ENCODE data around the gene ZNF407.

Gene ZNF407

DNA sequence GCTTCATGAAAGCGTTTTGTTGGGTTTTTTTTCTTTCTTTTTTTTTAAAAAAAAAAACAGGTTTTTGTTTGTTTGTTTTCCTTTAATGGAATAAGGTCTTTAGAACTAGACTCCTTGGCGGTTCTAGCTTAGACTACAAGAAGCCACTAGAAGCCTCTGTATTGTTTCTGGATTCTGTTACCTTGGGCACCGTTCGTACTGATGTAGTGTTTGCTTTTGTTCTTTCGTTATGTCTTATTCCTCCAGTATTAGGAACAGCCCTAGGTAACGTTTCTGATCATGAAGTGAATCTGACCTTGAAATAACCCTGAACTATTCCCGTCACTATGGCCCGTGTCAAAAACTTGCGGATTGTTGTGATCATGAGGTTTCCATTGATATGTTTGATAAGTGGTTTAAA is 446.6 kb downstream of the ZNF407 start:
- no peak for DNase-seq (ENCODE audit: low read depth)
- no peak overlapping the region for H3K4me3 ChIP-seq (ENCODE audit: low read depth, low read length)
- TF ChIP-seq, protein P1, sequence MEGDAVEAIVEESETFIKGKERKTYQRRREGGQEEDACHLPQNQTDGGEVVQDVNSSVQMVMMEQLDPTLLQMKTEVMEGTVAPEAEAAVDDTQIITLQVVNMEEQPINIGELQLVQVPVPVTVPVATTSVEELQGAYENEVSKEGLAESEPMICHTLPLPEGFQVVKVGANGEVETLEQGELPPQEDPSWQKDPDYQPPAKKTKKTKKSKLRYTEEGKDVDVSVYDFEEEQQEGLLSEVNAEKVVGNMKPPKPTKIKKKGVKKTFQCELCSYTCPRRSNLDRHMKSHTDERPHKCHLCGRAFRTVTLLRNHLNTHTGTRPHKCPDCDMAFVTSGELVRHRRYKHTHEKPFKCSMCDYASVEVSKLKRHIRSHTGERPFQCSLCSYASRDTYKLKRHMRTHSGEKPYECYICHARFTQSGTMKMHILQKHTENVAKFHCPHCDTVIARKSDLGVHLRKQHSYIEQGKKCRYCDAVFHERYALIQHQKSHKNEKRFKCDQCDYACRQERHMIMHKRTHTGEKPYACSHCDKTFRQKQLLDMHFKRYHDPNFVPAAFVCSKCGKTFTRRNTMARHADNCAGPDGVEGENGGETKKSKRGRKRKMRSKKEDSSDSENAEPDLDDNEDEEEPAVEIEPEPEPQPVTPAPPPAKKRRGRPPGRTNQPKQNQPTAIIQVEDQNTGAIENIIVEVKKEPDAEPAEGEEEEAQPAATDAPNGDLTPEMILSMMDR (IDR thresholded peaks at IDR 0.05; ENCODE audit: low read depth, low read length, missing control alignments) = no peak

DNA sequence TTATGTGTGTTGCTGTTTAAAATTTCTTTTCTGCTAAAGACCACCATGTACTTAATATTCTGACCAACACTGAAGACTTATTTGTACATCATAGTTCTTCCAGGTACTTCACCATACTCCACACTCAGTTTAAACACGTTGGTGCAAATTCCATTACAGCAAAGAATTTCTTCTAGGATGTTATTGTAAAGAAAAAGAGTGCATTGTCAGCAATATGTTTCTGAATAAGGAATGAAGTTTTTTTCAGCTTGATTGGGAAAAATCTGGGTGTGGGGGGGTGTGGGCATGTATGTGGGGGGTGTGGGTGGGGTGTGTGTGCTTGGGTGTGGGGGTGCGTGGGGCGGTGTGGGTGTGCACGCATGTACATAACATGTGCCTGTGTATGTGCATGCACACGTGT is 447.1 kb downstream of the ZNF407 start:
- no peak for DNase-seq (ENCODE audit: low read depth)
- TF ChIP-seq, protein P1 (IDR thresholded peaks at IDR 0.05; ENCODE audit: low read depth, low read length, missing control alignments) = no peak

DNA sequence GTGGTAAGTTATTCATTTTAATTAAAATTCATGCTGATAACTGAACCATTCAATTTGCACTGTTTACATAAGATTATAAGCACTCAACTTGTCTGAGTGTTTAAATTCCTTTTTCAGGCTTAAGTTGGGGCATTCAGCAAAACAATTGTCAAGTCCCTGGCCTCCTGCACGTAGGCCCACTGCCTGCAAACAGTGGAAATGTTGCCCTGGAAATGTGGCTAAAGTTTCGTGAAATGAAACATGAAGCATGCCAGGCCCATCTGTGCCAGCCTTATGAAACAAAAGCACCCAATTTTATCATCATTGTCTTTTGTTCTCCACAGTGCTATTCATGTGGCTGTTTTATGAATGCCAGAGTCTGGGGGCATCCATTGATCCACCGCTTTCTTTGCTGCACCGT is 447.6 kb downstream of the ZNF407 start:
- TF ChIP-seq, protein P1 (IDR thresholded peaks at IDR 0.05; ENCODE audit: low read depth, low read length, missing control alignments) = no peak
- no peak for DNase-seq (ENCODE audit: low read depth)
- no peak overlapping the region for H3K4me3 ChIP-seq (ENCODE audit: low read depth, low read length)

More for the DNA sequence above, 447.1 kb downstream of the ZNF407 start:
- H3K4me3 ChIP-seq (ENCODE audit: low read depth, low read length) = no peak overlapping the region

DNA sequence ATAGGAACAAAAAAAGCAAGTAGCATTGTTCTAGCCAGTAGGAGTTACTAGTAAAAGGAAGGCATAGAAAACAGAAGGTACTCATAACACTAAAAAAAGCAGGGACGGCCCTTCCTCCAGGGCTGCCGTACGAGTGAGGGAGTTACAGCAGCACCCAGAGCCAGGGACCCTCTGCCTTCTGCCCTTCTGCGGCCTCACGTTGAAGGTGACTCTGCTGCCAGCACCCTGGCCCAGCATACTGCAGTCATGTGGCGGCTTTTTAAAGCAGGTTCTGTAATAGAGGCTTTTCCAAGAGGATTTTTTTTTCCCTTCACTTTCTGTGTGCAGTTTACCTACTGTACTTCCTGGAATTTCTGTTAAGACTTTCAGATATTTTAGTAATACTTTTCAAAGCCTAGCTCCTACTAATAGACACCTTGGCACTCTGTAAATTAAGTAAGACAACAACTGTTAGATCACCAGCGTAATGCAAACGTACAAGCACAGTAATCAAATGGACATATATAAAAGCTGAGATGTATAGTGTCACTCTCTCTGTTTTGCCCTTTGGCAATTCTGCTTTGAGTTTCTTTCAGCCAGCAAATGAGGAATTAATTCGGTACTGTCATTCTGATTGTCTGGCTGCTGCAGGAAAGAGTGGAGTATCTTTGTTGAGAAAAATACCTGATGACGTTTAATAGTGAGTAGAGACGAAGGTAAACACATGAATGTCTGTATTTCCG is 449.7 kb downstream of the ZNF407 start:
- no peak overlapping the region for H3K4me3 ChIP-seq (ENCODE audit: low read depth, low read length)
- DNase-seq (ENCODE audit: low read depth) = no peak
- TF ChIP-seq, protein P1 (IDR thresholded peaks at IDR 0.05; ENCODE audit: low read depth, low read length, missing control alignments) = no peak

DNA sequence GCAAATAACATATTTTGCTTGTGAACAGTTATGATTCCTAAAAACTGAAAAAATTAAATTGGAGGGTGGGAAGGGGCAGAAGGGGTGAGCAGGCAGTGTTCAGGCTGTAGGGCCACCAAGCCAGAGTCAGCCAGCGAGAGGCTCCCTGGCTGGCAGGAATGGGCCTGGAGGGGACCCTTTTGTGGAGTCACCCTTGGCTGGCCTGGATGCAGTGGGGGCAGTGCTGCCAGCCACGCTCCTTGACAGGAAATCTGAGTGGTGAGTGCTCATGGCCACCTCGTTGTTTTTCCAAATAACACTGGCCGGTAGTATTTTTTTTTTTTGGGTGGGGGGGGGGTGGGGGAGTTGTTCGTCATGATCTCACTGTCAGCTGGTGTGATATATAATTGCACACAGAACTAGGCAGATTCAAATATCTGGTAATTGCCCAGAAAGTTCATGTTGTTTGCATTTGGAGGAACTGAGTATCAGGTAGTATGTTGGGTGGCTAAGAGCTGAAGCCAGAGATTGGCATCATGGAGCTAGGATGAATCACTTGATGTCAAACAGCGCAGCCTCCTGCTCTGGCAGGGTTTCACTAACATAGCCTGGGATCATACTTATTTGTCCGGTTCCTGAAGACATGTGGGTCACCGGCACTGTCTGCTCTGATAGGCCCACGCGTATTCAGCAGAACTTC is 451.2 kb downstream of the ZNF407 start:
- no peak overlapping the region for H3K4me3 ChIP-seq (ENCODE audit: low read depth, low read length)
- TF ChIP-seq, protein P1 (IDR thresholded peaks at IDR 0.05; ENCODE audit: low read depth, low read length, missing control alignments) = no peak
- no peak for DNase-seq (ENCODE audit: low read depth)

DNA sequence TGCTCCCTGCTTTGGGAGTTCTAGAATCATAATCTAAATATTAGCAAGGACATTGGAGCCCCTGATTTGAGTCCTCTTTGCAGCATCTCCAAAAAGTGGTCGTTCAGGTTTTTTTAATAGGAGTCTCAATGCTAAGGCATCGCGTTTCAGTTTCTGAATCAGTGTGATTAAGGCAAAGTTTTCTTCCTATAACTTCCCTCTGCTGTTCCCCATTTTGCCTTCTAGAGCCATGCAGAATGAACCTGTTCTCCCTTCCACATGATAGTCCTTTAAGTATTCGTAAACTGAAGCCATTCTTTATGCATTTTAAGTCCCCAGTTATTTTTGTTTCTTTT is 451.8 kb downstream of the ZNF407 start:
- DNase-seq (ENCODE audit: low read depth) = no peak
- no peak overlapping the region for H3K4me3 ChIP-seq (ENCODE audit: low read depth, low read length)
- TF ChIP-seq, protein P1 (IDR thresholded peaks at IDR 0.05; ENCODE audit: low read depth, low read length, missing control alignments) = no peak

DNA sequence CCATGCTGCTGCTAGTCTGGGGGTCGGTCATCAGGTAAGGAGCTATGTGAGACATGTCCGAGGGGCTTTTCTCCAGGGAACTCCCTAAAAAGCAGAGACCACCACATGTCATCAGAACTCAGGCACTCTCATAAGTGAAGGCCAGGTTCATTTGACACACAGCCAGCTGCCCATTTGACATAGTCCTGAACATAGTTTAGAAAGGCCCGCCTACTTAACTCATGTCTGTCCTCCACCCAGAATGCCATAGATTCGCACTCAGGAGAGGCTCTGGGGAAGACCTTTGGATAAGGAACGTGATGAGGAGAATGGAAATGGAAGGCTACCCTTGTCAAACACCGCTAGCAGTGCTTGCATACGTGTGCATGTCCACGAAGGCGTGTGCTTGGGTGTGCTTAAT is 454.1 kb downstream of the ZNF407 start:
- no peak overlapping the region for H3K4me3 ChIP-seq (ENCODE audit: low read depth, low read length)
- TF ChIP-seq, protein P1 (IDR thresholded peaks at IDR 0.05; ENCODE audit: low read depth, low read length, missing control alignments) = no peak
- no peak for DNase-seq (ENCODE audit: low read depth)
